M059J (cell line): ENCODE results near the gene MTA2. TPM values are rescaled to one million over a fixed set of nuclear protein-coding genes. Genes with fewer than 3 reads are reported as not detected.

ENCODE experiments used
- DNase-seq: peaks from one replicate; pipeline ENCODE4 v3.0.0-alpha.2; 2012; ENCODE audit warnings: low read depth
- total RNA-seq: library from RNA; depleted of rRNA; stranded (reverse); fragments of >200 nt; shearing (Covaris generic); gene quantifications from 2 replicates; pipeline ENCODE4 v1.2.3, GENCODE V29; 2014

MTA2 gene
- total RNA-seq, 1 experiment from 2014 or later: 148 TPM

- DNase-seq: peak; percentile 90
Measured at GRCh38 chr11:62612366-62613290, 11.0 kb upstream of the MTA2 start, which contains the start of the genes EML3 and ROM1. EML3 (minus strand) TSS chr11:62612775; CDS start chr11:62612457, 318 bp downstream. ROM1 (plus strand) TSS chr11:62613257; CDS start chr11:62613282, 25 bp downstream.

- peak; percentile 70 for DNase-seq
Measured at GRCh38 chr11:62611705-62612365, 10.2 kb upstream of the MTA2 start.

- no peak for DNase-seq
Measured at GRCh38 chr11:62610814-62611704, 9.4 kb upstream of the MTA2 start.

GRCh38 chr11:62610403-62610802, 8.7 kb upstream of the MTA2 start:
- DNase-seq: no peak

DNA sequence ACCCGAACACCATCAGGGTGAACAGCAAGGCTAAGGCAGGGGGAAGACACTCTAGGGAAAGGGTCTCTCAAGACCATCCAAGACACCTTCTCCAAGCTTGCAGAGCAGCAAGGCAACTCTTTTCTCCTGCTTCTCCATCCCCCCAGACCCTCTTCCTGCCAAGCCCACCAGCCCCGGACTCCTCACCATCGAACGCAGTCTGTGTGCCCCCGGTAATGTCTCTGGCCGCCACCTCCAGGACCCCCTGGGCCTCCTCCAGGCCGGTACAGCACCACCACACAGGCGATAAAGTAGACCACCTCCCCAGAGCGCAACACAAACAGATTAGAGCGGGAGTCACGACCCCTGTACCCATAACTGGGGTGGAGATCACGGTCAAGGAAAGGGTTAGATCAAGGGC, 7.1 kb upstream of the MTA2 start:
- DNase-seq: no peak

GRCh38 chr11:62607714-62608113, 6.0 kb upstream of the MTA2 start:
- no peak for DNase-seq

GRCh38 chr11:62605902-62606301, 4.2 kb upstream of the MTA2 start:
- DNase-seq: no peak

DNA sequence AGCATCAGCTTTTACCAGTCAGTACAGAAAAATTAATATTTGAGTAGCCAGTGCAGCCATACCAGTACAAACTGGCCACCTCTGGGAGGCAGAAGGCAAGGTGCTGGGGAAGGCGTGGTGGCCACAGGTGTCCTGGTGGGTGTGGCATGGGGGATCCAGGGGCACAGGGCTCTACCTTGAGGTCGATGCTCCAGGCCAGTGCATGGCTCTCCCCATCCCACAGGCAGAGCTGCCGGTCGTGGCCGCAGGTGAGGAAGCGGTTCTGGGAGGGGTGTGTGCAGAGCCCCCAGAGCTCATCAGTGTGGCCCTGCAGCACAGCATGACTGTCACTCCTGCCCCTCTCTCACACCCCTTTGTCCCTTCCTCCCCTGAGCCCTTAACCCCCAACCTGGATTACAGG, 3.8 kb upstream of the MTA2 start:
- DNase-seq: no peak

GRCh38 chr11:62604460-62605120, 2.9 kb upstream of the MTA2 start:
- no peak for DNase-seq

DNA sequence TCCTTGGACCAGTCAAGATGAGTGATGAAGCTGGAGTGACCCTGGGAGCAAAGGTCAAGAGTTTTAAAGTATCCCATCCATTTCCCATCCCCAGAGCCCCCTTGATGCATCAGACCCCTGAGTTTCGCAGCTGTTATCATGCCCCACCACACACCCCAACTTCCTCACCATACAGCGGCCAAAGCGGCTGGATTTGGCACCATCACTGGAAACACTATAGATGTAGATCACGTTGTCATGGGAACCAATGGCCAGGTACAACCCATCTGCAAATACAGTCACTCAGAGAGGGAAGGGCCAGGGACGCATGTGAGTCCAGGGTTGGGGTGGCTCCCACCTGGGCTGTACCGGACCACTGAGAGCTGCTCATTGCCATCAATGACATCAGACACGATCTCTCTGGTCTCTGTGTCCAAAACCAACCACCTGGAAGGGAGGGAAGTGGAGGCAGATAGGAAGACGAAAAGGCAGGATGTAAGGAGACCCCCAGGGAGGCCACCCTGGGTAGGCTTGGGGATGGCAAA, 2.2 kb upstream of the MTA2 start:
- no peak for DNase-seq

DNA sequence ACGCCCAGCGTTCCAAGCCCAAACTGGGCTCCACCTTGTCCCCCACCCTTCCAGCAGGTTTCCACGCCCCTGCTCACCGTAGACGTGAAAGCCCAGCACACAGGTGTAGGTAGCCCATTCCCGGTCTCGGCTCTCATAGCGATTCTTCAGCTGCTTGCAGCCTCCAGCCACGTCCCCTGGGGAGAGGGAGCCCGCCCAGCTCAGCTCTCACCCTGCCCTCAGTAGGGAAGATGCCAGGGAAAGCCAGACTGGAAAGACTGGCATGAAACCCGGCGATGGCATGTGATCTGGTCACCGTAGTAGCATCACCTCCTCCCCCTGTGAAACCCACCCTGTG, 1.4 kb upstream of the MTA2 start:
- DNase-seq: no peak

GRCh38 chr11:62602141-62603071, 741 bp upstream of the MTA2 start:
- DNase-seq: no peak

DNA sequence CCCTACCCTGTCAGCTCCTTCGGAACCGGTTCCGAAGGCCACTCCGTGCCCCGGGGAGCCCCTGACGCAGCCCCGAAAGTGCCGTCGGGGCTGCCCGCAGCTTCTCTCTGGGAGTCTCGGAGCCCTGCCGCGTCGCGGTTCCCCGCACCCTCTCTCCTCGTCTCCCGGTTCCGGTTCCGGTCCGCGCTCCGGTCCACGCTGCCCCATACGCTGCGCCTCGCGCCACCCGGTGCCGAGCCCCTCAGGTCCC, 618 bp downstream of the MTA2 start:
- peak; percentile 42 for DNase-seq

DNA sequence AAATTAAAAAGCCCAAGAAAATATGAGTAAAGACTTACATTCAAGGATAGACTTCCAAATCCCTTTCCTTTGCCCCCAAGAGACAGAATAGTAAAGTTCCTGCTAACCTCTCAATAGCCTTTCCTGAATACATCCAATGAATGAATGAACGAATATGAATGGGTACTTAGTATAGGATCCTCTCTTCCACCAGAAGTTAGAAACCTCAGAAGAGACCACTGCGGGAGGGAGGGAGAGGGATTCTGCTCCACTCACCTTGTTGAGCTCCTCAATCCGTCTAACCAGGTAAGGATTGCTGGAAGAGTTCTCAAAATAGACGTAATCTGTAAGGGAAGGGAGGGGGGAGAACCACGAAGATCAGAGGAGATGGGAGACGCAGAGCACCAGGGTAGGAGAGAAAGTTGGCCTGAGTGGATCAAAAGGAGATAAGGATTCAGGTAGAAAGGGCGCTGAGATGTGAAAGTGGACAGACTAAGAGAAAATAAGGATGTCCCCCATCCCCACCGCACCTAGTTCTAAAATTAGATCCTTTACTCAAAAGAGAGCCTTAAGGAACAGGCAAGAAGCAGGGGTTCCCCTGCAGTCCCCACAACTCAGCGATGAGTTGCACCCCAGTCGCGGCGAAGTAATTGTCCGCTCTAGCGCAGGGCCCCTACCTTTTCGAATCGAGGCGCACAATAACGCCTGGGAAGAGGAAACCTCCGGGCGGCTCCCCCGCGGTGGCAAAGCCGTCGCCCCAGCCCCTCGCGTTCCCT, 1.1 kb downstream of the MTA2 start:
- no peak for DNase-seq

DNA sequence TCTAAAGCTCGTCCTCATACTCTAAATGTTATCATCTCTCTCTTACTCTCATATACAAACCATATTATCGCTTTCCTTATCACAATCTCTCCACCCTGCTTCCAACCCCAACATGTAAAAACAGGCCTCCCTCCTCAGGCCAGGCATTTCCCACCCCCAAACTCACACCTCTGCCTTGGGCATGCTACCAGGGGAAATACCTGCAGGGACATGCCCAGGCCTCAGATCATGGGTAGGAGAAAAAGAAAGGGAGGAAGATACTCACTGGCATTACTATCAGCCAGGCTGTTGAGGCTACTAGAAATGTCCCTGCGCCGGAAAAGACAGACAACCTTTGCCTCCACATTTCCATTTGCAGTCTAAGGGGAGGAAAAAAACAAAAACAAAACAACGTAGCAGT, 1.8 kb downstream of the MTA2 start:
- no peak for DNase-seq

DNA sequence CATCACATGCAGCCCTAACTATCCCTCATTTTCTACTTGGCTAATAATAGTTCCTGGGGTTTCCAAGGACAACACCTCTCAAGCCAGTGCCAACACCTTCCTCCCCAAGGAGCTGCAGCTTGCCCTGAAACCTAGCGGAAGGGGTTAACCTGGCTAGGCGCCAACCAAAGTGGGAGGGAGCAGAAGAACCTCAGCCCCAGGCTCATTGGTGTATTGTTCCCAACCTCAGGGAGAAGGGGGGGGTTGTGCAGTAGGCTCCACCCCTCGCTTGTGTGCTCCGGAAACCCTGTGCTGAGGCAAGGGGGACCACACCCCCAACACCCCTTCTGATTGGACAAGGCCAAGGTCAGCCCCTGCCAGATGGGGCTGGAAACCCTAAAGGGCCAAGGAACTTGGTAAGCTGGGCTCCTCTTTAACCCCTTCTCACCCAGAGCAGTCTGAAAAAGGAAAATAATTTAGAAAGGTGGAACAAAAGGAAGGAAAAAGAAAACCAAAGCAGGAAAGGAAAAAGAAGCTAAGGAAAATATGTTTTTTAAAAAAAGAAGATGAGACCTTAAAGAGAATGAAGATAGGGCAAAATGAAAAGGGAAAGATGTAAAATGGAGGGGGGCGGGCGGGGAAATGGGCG, 2.5 kb downstream of the MTA2 start:
- DNase-seq: peak; percentile 77

- no peak for DNase-seq
Measured at GRCh38 chr11:62595124-62595523, 6.5 kb downstream of the MTA2 start.

- DNase-seq: peak; percentile 81
Measured at GRCh38 chr11:62593434-62594044, 8.1 kb downstream of the MTA2 start.

DNA sequence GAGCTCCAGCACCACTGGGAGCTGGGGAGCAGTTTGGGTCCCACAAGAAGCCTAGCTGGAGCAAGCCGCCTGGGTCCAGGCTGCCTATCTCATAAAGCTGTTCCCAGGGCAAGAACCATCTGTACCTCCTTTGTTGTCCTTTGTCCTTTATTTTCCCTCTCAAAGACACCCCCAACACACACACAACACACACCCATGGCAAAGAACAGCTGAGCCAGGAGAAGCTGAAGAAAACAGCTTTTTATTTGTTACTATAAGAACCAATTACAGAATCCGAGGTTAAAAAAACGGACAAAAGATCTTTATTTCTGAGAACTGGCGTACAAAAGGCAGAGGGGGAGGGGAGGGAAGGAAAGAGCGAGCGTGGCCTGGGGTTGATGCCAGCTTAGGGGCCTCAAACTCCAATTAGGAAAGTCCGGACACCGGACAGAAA, 8.7 kb downstream of the MTA2 start:
- DNase-seq: no peak
